Ascending aorta (tissue), 2 donors: ENCODE results near the gene CHAD. TPM values are rescaled to one million over a fixed set of nuclear protein-coding genes. Genes with fewer than 3 reads are reported as not detected.

ENCODE experiments used
- DNase-seq, 2 donors: peaks; one replicate each; pipeline ENCODE4 v3.0.0-alpha.2; 2019; ENCODE audit warnings: low spot score in 2 of 2
- H3K27ac ChIP-seq, 2 donors: fragments of 200-600 bp; sonication (generic); one replicate each; pipeline ENCODE4 v1.5.1; 2016 to 2017; ENCODE audit warnings: mild to moderate bottlenecking in 1 of 2
- H3K27me3 ChIP-seq: fragments of 200-600 bp; sonication (generic); one replicate; pipeline ENCODE4 v1.5.1; 2017
- H3K36me3 ChIP-seq, 2 donors: fragments of 200-600 bp; sonication (generic); one replicate each; pipeline ENCODE4 v1.5.1; 2016
- H3K4me1 ChIP-seq, 2 donors: fragments of 200-600 bp; sonication (generic); one replicate each; pipeline ENCODE4 v1.5.1; 2016 to 2017; ENCODE audit warnings: mild to moderate bottlenecking in 1 of 2
- H3K4me3 ChIP-seq, 2 donors: fragments of 200-600 bp; sonication (generic); one replicate each; pipeline ENCODE4 v1.5.1; 2016 to 2017; ENCODE audit warnings: mild to moderate bottlenecking in 1 of 2
- H3K9me3 ChIP-seq, 2 donors: fragments of 200-600 bp; sonication (generic); one replicate each; pipeline ENCODE4 v1.5.1; 2016
- CTCF ChIP-seq, 3 experiments: fragments of 200-600 bp in 2 of 3; fragments of 450-650 bp in 1 of 3; sonication (generic) in 2 of 3; IDR thresholded peaks; one replicate each; pipeline ENCODE4 v1.5.1; 2016 to 2019; ENCODE audit warnings: antibody characterized with exemption in 3 of 3, mild to moderate bottlenecking in 1 of 3, moderate library complexity in 1 of 3
- intact Hi-C: fragments of 100-400 bp; cut with DNase I; formaldehyde crosslinking; loops from one replicate; pipeline ENCODE4 v1.15.1; 2023
- total RNA-seq: library from RNA; depleted of rRNA; stranded (reverse); fragments of >200 nt; gene quantifications from one replicate; pipeline ENCODE4 v1.1.0, GENCODE V29; 2016

CHAD gene
- total RNA-seq, 1 donor from 2014 or later: not detected

GRCh38 chr17:50466371-50467113, 2.1 kb downstream of the CHAD start:
- Histone ChIP-seq H3K9me3 (no peaks in the 10 kb centered on the region), H3K27ac (no peak overlapping the region), H3K4me3 (no peak overlapping the region), H3K36me3 (peaks cover under 1 to 6% of the 10 kb centered on the region in 2 donors), H3K27me3 (peaks cover 4% of the 10 kb centered on the region), H3K4me1 (peaks cover 0 to 9% of the 10 kb centered on the region in 2 donors)
- TF ChIP-seq CTCF (IDR thresholded peaks at IDR 0.05): no peak
- no peak for DNase-seq
- intact Hi-C loops: no loop called here

GRCh38 chr17:50465635-50466034, 3.0 kb downstream of the CHAD start:
- Histone ChIP-seq H3K4me3 (no peak overlapping the region), H3K9me3 (no peaks in the 10 kb centered on the region), H3K27me3 (peaks cover 4% of the 10 kb centered on the region), H3K4me1 (peaks cover 0 to 9% of the 10 kb centered on the region in 2 donors), H3K27ac (no peak overlapping the region), H3K36me3 (peaks cover 0 to 3% of the 10 kb centered on the region in 2 donors)
- no peak for DNase-seq
- intact Hi-C loops: no loop called here
- TF ChIP-seq CTCF (IDR thresholded peaks at IDR 0.05): no peak

GRCh38 chr17:50465171-50465570, 3.5 kb downstream of the CHAD start:
- Histone ChIP-seq H3K4me3 (no peak overlapping the region), H3K27me3 (peaks cover 4% of the 10 kb centered on the region), H3K27ac (no peak overlapping the region), H3K36me3 (peaks cover 0 to 3% of the 10 kb centered on the region in 2 donors), H3K4me1 (peaks cover 0 to 9% of the 10 kb centered on the region in 2 donors), H3K9me3 (no peaks in the 10 kb centered on the region)
- no peak for TF ChIP-seq CTCF (IDR thresholded peaks at IDR 0.05)
- DNase-seq: no peak
- intact Hi-C loops: no loop called here

- Histone ChIP-seq H3K36me3 (peaks cover 0 to 3% of the 10 kb centered on the region in 2 donors), H3K4me3 (no peak overlapping the region), H3K27ac (no peak overlapping the region), H3K4me1 (peaks cover 0 to 9% of the 10 kb centered on the region in 2 donors), H3K27me3 (peaks cover 4% of the 10 kb centered on the region), H3K9me3 (no peaks in the 10 kb centered on the region)
- intact Hi-C loops: no loop called here
- TF ChIP-seq CTCF (IDR thresholded peaks at IDR 0.05): no peak
- no peak for DNase-seq
Observed at GRCh38 chr17:50464736-50465135, 3.9 kb downstream of the CHAD start.

- H3K36me3 ChIP-seq: peaks cover 0 to 3% of the 10 kb centered on the region in 2 donors
- no peak for DNase-seq
- no peak overlapping the region for H3K27ac ChIP-seq
- H3K9me3 ChIP-seq: no peaks in the 10 kb centered on the region
- H3K4me3 ChIP-seq: no peak overlapping the region
- no peak for TF ChIP-seq CTCF (IDR thresholded peaks at IDR 0.05)
- peaks cover 0 to 7% of the 10 kb centered on the region in 2 donors for H3K4me1 ChIP-seq
- intact Hi-C loops: no loop called here
- peaks cover 4% of the 10 kb centered on the region for H3K27me3 ChIP-seq
Observed at GRCh38 chr17:50464121-50464520, 4.6 kb downstream of the CHAD start.
